ENCODE measurements around the gene LYPD6B.

DNA sequence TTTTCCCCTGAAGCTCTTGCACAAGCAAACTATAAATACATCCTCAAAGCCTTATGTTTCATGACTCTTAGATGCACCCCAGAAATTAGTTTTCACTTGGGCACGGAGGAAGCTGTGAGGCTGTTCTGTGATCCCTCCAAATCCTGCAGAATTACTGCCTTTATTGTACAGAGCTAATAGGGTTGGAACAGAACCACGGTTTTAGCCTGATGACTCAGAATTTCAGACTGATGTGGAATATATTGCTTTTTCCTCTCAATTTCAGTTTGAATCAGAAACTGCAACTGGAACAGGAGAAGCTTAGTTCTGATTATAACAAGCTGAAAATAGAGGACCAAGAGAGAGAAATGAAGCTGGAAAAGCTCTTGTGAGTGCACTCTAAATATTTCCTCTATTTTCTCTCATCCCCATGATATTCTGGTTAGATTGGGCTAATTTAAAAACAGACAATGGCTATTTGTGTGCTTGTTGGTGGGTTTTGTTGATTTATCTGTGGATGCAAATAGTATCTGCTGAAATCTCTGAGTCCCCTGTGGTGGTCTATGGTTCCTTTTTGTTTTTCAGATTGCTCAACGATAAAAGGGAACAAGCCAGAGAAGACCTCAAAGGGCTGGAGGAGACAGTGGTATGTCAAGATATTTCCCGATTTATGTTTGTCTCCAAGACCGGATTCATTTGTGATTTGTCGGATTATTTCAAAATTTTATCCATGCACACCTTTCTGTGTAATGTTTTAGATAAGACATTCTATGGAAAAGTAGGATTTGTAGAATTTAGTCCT lies 38.2 kb upstream of the LYPD6B start:
- TF ChIP-seq CTCF (IDR thresholded peaks at IDR 0.05 in 2 of 3, conservative IDR thresholded peaks at IDR 0.05 in 1 of 3; ENCODE audit: borderline replicate concordance in 1 of 3, insufficient read depth in 1 of 3, low read depth in 2 of 3, low read length in 2 of 3) (no peak), POLR2A (IDR thresholded peaks at IDR 0.05; ENCODE audit: borderline replicate concordance, extremely low read depth, insufficient read depth, insufficient read length) (no peak)
